Transverse colon (tissue), 4 donors: Measurements from ENCODE around the gene PI4KA. TPM values are rescaled to one million over a fixed set of nuclear protein-coding genes. Genes with fewer than 3 reads are reported as not detected.
A peak's percentile ranks its signal among the peaks of the same experiment; 100 is the strongest.
"Not testable (repeated sequence)": the region's sequence is repeated elsewhere in the genome, so short reads cannot be mapped to it uniquely, and the experiment has no call there.

Experiments
- DNase-seq: peaks from one replicate; pipeline ENCODE4 v3.0.0-alpha.2; 2019
- H3K27ac ChIP-seq, 4 donors: fragments of 200-600 bp; sonication (generic); 2 replicates each; pipeline ENCODE4 v1.5.1; 2016 to 2018; ENCODE audit warnings: inconsistent platforms in 4 of 4
- H3K27me3 ChIP-seq: fragments of 200-600 bp; sonication (generic); 2 replicates; pipeline ENCODE4 v1.5.1; 2017; ENCODE audit warnings: inconsistent platforms
- H3K36me3 ChIP-seq, 4 donors: fragments of 200-600 bp; sonication (generic); 2 replicates each; pipeline ENCODE4 v1.5.1; 2017 to 2019; ENCODE audit warnings: inconsistent platforms in 4 of 4
- H3K4me1 ChIP-seq, 4 donors: fragments of 200-600 bp; sonication (generic); 2 replicates each; pipeline ENCODE4 v1.5.1; 2017 to 2020; ENCODE audit warnings: inconsistent platforms in 4 of 4
- H3K4me3 ChIP-seq, 4 donors: fragments of 200-600 bp; sonication (generic); 1 replicate in 1 of 4; 2 replicates in 3 of 4; pipeline versions ENCODE4 v1.5.1 to v1.6.1; 2017 to 2019; ENCODE audit warnings: inconsistent platforms in 4 of 4
- H3K9me3 ChIP-seq, 2 donors: fragments of 200-600 bp; sonication (generic); 2 replicates each; pipeline ENCODE4 v1.5.1; 2017 to 2019; ENCODE audit warnings: inconsistent platforms in 2 of 2
- EP300 ChIP-seq: sonication (generic); formaldehyde crosslinking; IDR thresholded peaks from one replicate; pipeline ENCODE4 v1.6.1; 2017; ENCODE audit warnings: antibody characterized with exemption, low read depth
- POLR2A ChIP-seq: fragments of 450-650 bp; IDR thresholded peaks from one replicate; pipeline ENCODE4 v1.6.1; 2016; ENCODE audit warnings: antibody characterized with exemption, mild to moderate bottlenecking, moderate library complexity
- POLR2AphosphoS5 ChIP-seq, 3 donors: sonication (generic); formaldehyde crosslinking; IDR thresholded peaks; one replicate each; pipeline ENCODE4 v1.6.1; 2016; ENCODE audit warnings: antibody characterized with exemption in 3 of 3
- WGBS, 2 donors: methylation state at CpG; one replicate each; pipeline ENCODE4 v1.1.5; 2018; ENCODE audit warnings: low coverage in 1 of 2; 5-methylcytosine and 5-hydroxymethylcytosine counted together
- in situ Hi-C, 4 donors: fragments of 200-750 bp; cut with MboI; loops; one replicate each; pipeline versions ENCODE4 v1.15.0 to v1.15.1; 2017; ENCODE audit warnings: low sequenced_read_pairs in 3 of 4, low pct_ligation_motif_present in 1 of 4, low pct_unique_long_range_greater_than_20kb in 1 of 4
- intact Hi-C: fragments of 100-400 bp; cut with DNase I; formaldehyde crosslinking; loops from one replicate; pipeline ENCODE4 v1.15.1; 2023; ENCODE audit warnings: low total_unique reads
- total RNA-seq, 4 donors: library from RNA; depleted of rRNA; stranded (reverse); fragments of >200 nt; gene quantifications; one replicate each; pipeline ENCODE4 v1.1.0, GENCODE V29; 2016
- TF ChIP-seq, protein P1 (sequence below), 5 experiments: fragments of 200-600 bp in 3 of 5; fragments of 450-650 bp in 2 of 5; sonication (generic) in 3 of 5; IDR thresholded peaks; 1 replicate in 2 of 5; 2 replicates in 3 of 5; pipeline ENCODE4 v1.5.1; 2016 to 2017; ENCODE audit warnings: antibody characterized with exemption in 5 of 5, inconsistent platforms in 3 of 5, mild to moderate bottlenecking in 2 of 5, moderate library complexity in 1 of 5

The PI4KA gene
- total RNA-seq, 4 donors from 2014 or later: 90.8 to 126 (median 109) TPM

DNA sequence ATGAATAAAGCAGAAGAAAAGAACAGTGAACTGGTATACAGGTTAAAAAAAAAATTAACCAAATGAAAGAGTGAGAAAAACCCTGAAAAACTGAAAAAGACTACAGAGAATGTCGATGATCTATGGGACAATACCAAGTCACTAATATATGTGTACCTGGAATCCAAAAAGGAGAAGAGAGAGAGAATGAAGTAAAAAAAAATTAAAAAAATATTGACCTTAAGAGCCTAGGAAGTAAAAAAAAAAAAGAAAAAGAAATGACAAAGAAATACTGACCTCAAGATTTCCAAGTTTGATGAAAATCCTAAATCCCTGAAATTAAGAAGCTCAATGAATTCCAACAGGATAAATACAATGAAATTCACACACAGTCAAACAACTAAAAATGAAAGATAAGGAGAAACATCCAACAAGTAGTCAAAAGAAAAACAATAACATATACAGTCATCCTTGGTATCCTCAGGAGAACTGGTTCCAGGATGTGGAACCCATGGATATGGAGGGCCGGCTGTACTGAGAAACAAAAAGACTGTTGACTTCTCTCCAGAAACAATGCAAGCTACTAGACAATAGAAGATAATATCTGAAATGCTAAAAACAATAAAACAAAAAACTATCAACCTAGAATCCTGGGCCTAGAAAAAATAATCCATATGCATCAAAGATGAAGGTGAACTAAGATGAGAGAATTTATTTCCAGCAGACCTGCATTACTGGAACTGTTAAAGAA, 118.2 kb downstream of the PI4KA start:
- in situ Hi-C loops (loop anchor here in 1 of 4 donors (25.0 kb wide), 1 partner anchor 328 kb away; no protein-coding TSS in a partner anchor), intact Hi-C loops (no loop called here)
- no peaks in the 10 kb centered on the region for H3K4me1 ChIP-seq
- no peak overlapping the region for H3K27ac ChIP-seq
- no peaks in the 10 kb centered on the region for H3K27me3 ChIP-seq
- DNase-seq: no peak
- H3K9me3 ChIP-seq: peaks cover 0 to 4% of the 10 kb centered on the region in 2 donors
- TF ChIP-seq POLR2A (no peak), POLR2AphosphoS5 (IDR thresholded peaks at IDR 0.05) (no peak), EP300 (no peak)
- TF ChIP-seq, protein P1, sequence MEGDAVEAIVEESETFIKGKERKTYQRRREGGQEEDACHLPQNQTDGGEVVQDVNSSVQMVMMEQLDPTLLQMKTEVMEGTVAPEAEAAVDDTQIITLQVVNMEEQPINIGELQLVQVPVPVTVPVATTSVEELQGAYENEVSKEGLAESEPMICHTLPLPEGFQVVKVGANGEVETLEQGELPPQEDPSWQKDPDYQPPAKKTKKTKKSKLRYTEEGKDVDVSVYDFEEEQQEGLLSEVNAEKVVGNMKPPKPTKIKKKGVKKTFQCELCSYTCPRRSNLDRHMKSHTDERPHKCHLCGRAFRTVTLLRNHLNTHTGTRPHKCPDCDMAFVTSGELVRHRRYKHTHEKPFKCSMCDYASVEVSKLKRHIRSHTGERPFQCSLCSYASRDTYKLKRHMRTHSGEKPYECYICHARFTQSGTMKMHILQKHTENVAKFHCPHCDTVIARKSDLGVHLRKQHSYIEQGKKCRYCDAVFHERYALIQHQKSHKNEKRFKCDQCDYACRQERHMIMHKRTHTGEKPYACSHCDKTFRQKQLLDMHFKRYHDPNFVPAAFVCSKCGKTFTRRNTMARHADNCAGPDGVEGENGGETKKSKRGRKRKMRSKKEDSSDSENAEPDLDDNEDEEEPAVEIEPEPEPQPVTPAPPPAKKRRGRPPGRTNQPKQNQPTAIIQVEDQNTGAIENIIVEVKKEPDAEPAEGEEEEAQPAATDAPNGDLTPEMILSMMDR (IDR thresholded peaks at IDR 0.05): no peak
- 88 to 100% methylated on average over 2 of the region's 2 CpGs for WGBS, 2 donors
- H3K4me3 ChIP-seq: no peak overlapping the region
- peaks cover 0 to 38% (median 9%) of the 10 kb centered on the region in 4 donors for H3K36me3 ChIP-seq

DNA sequence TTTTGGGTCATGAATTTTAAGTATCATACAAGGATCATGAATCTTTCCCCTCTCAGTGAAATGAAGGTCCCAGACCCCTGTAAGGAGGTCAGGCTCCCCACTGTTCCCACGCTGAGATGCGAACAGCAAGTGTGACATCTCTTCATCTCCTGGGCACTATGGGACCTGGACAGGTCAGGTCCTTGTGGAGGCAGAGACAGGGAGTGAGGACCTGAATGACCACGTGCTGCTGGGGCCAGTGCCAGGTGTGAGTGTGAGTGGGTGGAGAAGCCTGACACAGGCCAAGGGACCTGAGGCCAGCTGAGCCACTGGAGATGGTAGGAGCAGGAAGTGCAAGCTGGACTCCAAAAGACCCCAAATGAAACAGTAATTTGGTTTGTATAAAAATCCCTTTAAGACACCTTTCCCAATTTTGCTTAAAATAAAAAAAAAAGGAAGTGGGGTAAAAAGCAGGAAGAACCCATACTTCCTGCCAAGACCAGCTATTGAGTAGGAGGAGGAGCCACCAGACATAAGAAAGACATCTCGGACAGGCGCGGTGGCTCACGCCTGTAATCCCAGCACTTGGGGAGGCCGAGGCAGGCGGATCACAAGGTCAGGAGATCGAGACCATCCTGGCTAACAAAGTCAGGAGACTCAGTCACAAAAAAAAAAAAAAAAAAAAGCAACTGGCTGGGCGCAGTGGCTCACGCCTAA, 120.1 kb downstream of the PI4KA start:
- no peak overlapping the region for H3K27ac ChIP-seq
- no peak overlapping the region for H3K4me3 ChIP-seq
- intact Hi-C loops: no loop called here
- 64 to 87% methylated on average over 7 to 12 of the region's 12 CpGs for WGBS, 2 donors
- H3K27me3 ChIP-seq: no peaks in the 10 kb centered on the region
- DNase-seq: no peak
- in situ Hi-C loops: loop anchor here in 1 of 4 donors (25.0 kb wide), 1 partner anchor 326 kb away; no protein-coding TSS in a partner anchor
- H3K36me3 ChIP-seq: peaks cover 0 to 21% (median 9%) of the 10 kb centered on the region in 4 donors
- peaks cover 0 to 4% of the 10 kb centered on the region in 2 donors for H3K9me3 ChIP-seq
- TF ChIP-seq, protein P1 (IDR thresholded peaks at IDR 0.05): no peak
- TF ChIP-seq POLR2AphosphoS5 (IDR thresholded peaks at IDR 0.05) (no peak), POLR2A (no peak), EP300 (no peak)
- H3K4me1 ChIP-seq: no peaks in the 10 kb centered on the region

DNA sequence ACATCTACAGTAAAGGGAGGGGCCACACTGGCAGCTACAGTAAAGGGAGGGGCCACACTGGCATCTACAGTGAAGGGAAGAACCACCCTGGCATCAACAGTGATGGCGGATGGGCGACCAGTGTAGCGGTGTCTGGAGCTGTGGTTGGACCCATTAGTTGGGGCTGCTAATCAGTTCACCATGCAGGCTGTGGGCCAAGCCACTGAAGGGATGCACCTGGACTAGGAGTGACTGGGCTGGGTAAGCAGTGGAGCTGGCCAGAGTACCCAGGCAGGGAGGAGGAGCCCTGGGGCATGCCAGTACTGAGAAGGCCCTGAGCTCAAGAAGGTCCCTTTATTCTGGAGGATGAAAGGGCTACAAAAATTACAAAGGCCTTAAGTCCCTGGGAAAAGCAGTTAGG, 121.7 kb downstream of the PI4KA start:
- 98% methylated on average over 3 of the region's 3 CpGs; no CpG with 5 or more reads in 1 of the 2 donors for WGBS, 2 donors
- intact Hi-C loops: not testable (repeated sequence)
- in situ Hi-C loops: loop anchor here in 1 of 4 donors (25.0 kb wide), 1 partner anchor 325 kb away; no protein-coding TSS in a partner anchor

DNA sequence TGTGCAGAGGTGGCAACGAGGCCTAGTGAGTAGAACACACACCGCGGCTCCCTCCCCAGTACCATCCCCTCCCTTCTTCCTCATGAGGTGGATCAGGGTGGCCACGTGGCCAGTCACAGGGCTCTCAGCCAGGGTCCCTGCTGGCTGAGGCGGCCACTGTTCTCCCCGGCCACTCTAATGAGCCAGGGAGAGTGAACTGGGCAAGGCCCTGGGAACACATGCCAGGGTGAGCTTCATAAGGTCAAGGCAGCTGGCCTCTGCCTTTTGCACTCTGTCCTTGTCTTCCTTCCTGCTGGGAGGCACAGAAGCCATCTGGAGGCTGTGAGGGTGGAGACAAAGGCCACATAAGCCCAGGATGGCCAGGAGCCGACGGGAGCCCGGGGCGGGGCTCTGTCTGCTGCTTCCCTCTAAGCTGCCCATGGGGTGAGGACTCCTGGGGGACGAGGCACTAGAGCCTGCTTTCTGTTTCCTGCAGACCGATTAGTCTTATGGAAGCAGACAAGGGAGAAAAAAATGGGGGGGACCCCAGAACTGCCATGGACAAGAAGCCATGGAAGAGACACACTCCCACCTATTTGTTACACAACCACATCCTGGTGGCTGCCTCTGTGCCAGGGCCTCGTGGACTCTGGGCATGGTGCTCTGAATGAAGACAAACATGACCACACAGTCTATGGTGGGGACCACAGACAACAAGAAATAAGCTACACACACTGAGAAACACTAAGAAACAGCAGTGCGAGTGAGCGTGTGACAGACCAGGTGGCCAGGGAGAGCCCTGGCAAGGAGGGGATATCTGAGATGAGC, 123.1 kb downstream of the PI4KA start:
- H3K4me1 ChIP-seq, H3K4me3 ChIP-seq, H3K9me3 ChIP-seq, H3K27me3 ChIP-seq, H3K27ac ChIP-seq, intact Hi-C loops: not testable (repeated sequence)
- DNase-seq: peak; percentile 15
- in situ Hi-C loops: loop anchor here in 1 of 4 donors (25.0 kb wide), 1 partner anchor 323 kb away; no protein-coding TSS in a partner anchor
- peaks cover 0 to 10% (median 3%) of the 10 kb centered on the region in 4 donors for H3K36me3 ChIP-seq
- WGBS, 2 donors: 80 to 100% methylated on average over 2 to 10 of the region's 15 CpGs

More for the DNA sequence above, 121.7 kb downstream of the PI4KA start:
- H3K36me3 ChIP-seq: peaks cover 0 to 12% (median 6%) of the 10 kb centered on the region in 4 donors
- not testable (repeated sequence) for H3K4me3 ChIP-seq, H3K9me3 ChIP-seq, H3K27me3 ChIP-seq, H3K27ac ChIP-seq, DNase-seq, H3K4me1 ChIP-seq

DNA sequence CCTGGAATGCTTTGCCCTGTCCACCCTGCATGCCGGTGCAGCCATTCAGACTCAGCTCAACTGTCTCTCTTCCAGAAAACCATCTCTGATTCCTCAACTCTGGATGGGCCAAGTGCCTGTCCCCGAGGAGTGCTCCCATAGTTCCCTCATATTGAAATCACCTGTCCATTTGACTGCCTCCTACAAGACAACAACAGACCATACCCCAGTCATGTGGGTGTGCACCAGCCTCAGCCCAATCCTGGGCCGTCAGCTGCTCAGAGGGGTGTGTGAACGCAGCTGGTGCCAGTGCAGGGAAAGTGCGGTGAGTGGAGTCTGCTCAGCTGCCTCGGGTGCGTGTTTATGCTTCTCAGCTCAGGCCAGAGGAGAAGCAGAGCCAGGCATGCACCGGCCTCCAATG, 126.2 kb downstream of the PI4KA start:
- intact Hi-C loops, H3K9me3 ChIP-seq, H3K4me1 ChIP-seq, H3K27me3 ChIP-seq, H3K27ac ChIP-seq, DNase-seq, H3K4me3 ChIP-seq: not testable (repeated sequence)
- 92% methylated on average over 5 of the region's 8 CpGs; no CpG with 5 or more reads in 1 of the 2 donors for WGBS, 2 donors
- peaks cover 0 to 30% (median 9%) of the 10 kb centered on the region in 4 donors for H3K36me3 ChIP-seq
- in situ Hi-C loops: loop anchor here in 1 of 4 donors (25.0 kb wide), 1 partner anchor 320 kb away; no protein-coding TSS in a partner anchor
